Ishikawa (cell line): ENCODE data around the gene RGS9BP.

ENCODE experiments used
- EGR1 ChIP-seq: IDR thresholded peaks from 2 replicates; pipeline ENCODE4 v1.6.1; 2012
- REST ChIP-seq: IDR thresholded peaks from 2 replicates; pipeline ENCODE4 v1.6.1; 2012; ENCODE audit warnings: low read depth, mild to moderate bottlenecking

- no peak for TF ChIP-seq EGR1
- no peak for TF ChIP-seq REST
These were observed 6.7 kb downstream of the RGS9BP start for GRCh38 chr19:32682317-32682716.
